HEK293 (cell line): ENCODE data around the gene NR1I2.

ENCODE experiments used
- ATF2 ChIP-seq: fragments of 450-650 bp; formaldehyde crosslinking; IDR thresholded peaks from 2 replicates; pipeline ENCODE4 v1.5.1; 2016; ENCODE audit warnings: missing biosample characterization, missing genetic modification characterization, low read depth
- GLIS1 ChIP-seq: fragments of 450-650 bp; formaldehyde crosslinking; IDR thresholded peaks from 2 replicates; pipeline ENCODE4 v1.5.1; 2016; ENCODE audit warnings: missing biosample characterization, missing genetic modification characterization
- REST ChIP-seq: fragments of 450-650 bp; formaldehyde crosslinking; IDR thresholded peaks from 2 replicates; pipeline ENCODE4 v1.5.1; 2016; ENCODE audit warnings: missing biosample characterization, missing genetic modification characterization
- SETDB1 ChIP-seq: IDR thresholded peaks from one replicate; pipeline ENCODE4 v1.6.1; 2017; ENCODE audit warnings: mild to moderate bottlenecking, low read length, moderate library complexity, mixed read lengths; ENCODE audit not compliant: insufficient read length
- YY1 ChIP-seq: fragments of 450-650 bp; formaldehyde crosslinking; IDR thresholded peaks from 2 replicates; pipeline ENCODE4 v1.5.1; 2018; ENCODE audit warnings: missing biosample characterization, missing genetic modification characterization
- ZBTB7A ChIP-seq: fragments of 450-650 bp; formaldehyde crosslinking; IDR thresholded peaks from 2 replicates; pipeline ENCODE4 v1.5.1; 2016; ENCODE audit warnings: low read depth, missing biosample characterization, missing genetic modification characterization
- ZNF548 ChIP-seq: fragments of 450-650 bp; formaldehyde crosslinking; IDR thresholded peaks from 2 replicates; pipeline ENCODE4 v1.5.1; 2016; ENCODE audit warnings: missing biosample characterization, missing genetic modification characterization
- ZNF560 ChIP-seq: fragments of 450-650 bp; formaldehyde crosslinking; IDR thresholded peaks from 2 replicates; pipeline ENCODE4 v1.5.1; 2017; ENCODE audit warnings: missing biosample characterization, missing genetic modification characterization, borderline replicate concordance
- ZNF585B ChIP-seq: fragments of 450-650 bp; formaldehyde crosslinking; IDR thresholded peaks from 2 replicates; pipeline ENCODE4 v1.5.1; 2016; ENCODE audit warnings: missing biosample characterization, missing genetic modification characterization
- ZNF747 ChIP-seq: fragments of 450-650 bp; formaldehyde crosslinking; IDR thresholded peaks from 2 replicates; pipeline ENCODE4 v1.5.1; 2016; ENCODE audit warnings: missing biosample characterization, missing genetic modification characterization
- TF ChIP-seq, protein P1 (sequence below): fragments of 450-650 bp; formaldehyde crosslinking; IDR thresholded peaks from 2 replicates; pipeline ENCODE4 v1.5.1; 2016; ENCODE audit warnings: missing biosample characterization, missing genetic modification characterization

DNA sequence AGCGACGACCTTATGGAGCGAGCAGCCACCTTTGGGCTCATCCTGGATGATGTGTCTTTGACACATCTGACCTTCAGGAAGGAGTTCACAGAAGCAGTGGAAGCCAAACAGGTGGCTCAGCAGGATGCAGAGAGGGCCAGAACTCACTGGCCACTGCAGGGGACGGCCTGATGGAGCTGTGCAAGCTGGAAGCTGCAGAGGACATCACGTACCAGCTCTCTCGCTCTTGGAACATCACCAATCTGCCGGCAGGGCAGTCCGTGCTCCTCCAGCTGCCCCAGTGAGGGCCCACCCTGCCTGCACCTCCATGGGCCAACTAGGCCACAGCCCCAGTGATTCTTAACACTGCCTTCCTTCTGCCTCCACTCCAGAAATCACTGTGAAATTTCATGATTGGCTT lies 10.4 kb downstream of the NR1I2 start:
- TF ChIP-seq ZNF560 (no peak), ATF2 (no peak), ZNF585B (tag by site-specific recombination) (no peak), ZNF747 (tag by site-specific recombination) (no peak), GLIS1 (no peak), YY1 (tag by site-specific recombination) (no peak), REST (no peak), ZNF548 (tag by site-specific recombination) (no peak), SETDB1 (no peak), ZBTB7A (tag by site-specific recombination) (no peak)
- TF ChIP-seq, protein P1, sequence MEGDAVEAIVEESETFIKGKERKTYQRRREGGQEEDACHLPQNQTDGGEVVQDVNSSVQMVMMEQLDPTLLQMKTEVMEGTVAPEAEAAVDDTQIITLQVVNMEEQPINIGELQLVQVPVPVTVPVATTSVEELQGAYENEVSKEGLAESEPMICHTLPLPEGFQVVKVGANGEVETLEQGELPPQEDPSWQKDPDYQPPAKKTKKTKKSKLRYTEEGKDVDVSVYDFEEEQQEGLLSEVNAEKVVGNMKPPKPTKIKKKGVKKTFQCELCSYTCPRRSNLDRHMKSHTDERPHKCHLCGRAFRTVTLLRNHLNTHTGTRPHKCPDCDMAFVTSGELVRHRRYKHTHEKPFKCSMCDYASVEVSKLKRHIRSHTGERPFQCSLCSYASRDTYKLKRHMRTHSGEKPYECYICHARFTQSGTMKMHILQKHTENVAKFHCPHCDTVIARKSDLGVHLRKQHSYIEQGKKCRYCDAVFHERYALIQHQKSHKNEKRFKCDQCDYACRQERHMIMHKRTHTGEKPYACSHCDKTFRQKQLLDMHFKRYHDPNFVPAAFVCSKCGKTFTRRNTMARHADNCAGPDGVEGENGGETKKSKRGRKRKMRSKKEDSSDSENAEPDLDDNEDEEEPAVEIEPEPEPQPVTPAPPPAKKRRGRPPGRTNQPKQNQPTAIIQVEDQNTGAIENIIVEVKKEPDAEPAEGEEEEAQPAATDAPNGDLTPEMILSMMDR (tag by site-specific recombination) = no peak
